ENCODE data around the gene KYNU.
A peak's percentile ranks its signal among the peaks of the same experiment; 100 is the strongest.
"Not testable (repeated sequence)": the region's sequence is repeated elsewhere in the genome, so short reads cannot be mapped to it uniquely, and the experiment has no call there.

The KYNU gene

DNA sequence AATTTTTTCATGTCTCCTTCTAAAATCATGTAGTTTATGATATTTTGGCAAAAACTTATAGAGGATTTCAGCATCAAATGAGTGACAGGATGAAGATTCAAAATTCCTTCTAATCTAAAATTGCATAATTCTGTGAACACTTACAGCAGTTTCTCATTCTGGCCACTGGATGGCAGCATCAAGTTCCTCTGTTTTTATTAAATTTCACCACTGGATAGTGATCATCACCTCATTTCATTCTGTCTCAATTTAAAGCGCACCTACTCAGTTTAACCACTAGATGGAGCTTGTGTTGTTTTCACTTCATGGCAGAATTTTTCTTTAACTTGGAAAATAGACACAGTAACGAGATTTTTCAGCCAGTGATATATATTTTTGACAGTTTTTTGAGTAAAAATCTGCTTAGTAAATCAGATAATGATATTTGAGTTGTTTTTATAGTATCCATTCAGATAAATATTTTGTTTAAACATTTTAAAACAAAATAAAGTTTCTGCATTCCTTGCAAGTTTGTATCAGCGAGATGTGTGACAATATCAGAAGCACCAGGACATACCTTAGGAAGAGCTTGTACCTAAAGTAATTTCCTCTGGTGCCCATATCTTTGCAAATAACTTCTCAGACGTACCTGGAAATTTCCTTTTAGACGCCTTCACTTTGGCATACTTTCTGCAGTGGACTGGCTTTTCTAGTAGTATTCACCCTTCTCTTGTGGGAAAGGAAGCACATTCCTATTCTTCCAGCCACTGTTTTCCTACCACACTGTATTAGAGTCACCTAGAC, 157.0 kb downstream of the KYNU start:
- DNase-seq = peak; percentile 83

DNA sequence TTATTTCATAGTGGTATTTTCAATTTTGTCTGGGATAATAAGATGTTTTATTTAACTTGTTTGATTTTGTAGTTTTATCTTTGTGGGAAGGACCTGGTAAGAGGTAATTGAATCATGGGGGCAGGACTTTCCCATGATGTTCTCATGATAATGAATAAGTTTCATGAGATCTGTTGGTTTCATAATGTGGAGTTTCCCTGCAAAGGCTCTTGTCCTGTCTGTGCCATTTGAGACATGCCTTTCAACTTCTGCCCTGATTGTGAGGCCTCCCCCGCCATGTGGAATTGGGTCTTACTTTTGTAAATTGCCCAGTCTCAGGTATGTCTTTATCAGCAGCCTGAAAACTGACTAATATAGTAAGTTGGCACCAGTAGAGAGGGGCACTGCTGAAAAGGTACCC, 174.0 kb downstream of the KYNU start:
- no peak for DNase-seq

DNA sequence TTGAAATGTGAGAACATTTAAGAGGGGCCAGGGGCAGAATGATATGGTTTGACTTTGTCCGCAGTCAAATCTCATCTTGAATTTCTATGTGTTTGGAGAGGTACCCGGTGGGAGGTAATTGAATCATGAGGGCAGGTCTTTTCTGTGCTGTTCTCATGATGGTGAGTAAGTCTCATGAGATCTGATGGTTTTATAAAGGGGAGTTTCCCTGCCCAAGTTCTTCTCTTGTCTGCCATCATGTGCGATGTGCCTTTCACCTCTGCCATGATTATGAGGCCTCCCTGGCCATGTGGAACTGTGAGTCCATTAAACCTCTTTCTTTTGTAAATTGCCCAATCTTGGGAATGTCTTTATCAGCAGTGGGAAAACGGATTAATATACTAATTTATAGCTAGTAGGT, 176.0 kb downstream of the KYNU start:
- not testable (repeated sequence) for DNase-seq

DNA sequence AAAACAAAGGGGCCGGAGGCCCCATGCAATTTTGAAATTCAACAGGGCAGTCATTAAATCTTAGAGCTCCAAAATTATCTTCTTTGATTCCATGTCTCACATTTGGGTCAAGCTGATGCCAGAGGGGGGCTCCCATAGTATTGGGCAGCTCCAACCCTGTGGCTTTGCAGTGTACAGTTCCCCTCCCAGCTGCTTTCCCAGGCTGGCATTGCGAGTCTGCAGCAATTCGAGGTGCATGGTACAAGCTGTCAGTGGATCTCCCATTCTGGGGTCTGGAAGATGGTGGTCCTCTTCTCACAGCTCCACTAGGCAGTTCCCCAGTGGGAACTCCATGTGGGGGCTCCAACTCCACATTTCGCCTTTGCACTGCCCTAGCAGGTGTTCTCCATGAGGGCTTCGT, 179.1 kb downstream of the KYNU start:
- no peak for DNase-seq

DNA sequence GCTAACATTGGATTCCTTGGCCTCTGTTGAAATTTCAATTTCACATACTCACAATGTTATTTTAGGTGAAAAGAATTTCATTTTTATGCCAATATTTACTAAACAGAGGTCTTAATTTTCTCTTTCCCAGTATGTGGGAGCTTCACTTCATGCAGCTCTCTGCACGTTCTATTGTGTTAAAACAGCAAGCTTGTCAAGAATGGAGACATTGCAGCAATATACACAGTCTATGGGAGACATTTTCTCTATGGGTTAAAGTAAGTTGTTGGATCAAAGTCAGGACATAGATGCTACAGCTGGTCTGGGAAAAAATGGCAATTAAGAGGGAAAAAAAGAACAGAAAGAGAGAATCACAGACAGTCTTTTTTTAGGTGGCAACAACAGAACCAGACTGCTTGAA, 181.4 kb downstream of the KYNU start:
- no peak for DNase-seq

DNA sequence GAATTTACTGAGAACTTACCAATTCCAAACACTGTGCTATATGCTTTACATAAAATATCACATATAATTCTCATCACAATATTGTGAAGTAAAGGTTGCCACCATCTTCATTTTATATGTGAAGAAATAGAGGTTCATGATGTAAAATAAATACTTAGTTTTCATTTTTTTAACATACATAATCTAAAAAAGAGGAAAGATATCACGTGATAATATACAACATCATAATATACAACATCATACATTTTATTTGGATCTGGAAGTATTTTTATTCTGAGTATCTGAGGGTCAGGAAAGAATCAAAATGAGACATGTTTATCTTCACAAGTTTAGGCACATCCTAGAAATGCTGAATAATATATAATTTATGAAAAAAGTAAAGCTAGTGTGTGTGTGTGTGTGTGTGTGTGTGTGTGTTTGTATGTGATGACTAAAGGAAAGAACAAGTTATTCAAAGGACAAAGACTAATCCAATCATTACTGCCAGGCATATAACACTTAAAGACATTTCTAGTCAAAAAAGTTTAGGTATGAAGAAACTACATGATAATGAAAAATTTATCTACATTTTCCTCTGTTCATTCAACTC, 186.2 kb downstream of the KYNU start:
- DNase-seq = no peak

DNA sequence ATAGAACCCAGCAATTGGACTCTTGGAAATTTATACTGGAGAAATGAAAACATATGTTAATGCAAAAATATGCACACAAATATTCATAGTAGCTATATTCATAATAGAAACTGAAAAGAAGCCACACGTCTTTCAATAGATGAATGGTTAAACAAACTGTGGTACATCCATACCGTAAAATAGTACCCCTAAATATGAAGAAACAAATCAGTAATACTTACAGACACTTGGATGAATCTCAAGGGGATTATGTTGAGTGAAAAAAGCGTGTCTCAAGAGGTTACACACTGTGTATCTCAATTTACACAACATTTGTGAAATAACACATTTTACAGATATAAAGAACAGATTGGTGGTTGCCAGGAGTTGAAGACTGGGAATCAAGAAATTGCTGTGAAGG, 190.6 kb downstream of the KYNU start:
- DNase-seq = no peak

DNA sequence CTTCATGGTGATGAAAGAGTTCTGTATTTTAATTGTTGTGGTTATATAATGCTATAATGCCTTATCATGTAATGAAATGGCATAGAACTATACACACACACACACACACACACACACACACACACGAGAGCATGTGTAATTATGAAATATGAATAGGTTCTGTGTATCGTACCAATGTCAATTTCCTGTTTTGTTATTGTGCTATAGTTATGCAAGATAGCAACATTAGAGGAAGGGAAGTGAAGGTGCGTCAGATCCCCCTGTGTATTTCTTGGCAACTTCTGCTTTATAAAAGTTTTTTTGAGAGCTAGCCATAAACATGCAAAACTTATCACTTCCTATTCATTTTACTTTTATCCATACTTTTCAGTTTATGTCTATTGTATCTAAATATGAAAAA, 191.0 kb downstream of the KYNU start:
- no peak for DNase-seq

DNA sequence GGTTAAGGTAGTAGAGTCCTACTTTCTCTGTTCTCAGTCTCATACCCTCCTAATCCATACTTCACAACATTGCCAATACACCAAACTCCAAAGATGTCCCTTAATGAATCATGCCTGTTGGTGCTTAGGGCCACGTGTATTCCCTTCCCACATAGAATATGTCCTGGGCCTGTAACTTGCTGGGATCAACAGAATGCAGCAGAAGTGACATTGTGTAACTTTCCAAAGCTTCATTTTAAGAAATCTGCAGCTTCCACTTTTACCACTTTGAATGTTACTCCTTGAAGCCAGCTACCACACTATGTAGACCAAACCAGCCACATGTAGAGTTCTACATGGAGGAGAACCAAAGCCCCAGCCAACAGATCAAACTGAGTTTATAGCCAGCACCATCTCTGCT, 193.2 kb downstream of the KYNU start:
- no peak for DNase-seq

DNA sequence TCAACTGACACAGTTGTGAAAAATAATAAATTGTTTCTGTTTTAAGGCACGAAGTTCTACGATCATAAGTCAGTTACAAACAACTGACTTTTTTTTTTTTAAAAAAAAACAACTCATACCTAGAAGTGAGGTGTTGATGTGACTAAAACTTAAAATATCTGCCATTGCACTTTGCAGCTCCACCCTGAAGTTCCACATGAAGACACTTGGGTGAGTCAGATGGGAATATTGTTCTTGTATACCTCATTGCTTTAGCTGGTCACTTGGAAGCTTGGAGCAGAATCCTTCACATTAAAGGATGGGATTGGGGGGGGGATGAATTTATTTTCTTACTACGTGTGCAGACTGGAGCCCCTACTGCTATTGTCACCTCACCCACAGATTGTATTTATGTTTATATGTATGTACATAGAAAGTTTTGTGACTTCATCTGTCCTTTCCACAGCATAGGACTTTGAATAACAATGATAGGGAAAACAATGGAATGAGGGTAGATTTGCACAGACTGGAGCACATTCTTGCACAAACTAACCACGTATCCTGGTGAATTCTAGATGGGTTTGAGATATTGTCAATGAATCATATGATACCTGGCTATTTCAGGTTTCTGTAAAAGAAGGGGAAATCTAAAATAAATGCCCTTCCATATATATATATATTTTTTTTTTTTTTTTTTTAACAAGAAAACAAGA, 193.9 kb downstream of the KYNU start:
- DNase-seq = no peak

DNA sequence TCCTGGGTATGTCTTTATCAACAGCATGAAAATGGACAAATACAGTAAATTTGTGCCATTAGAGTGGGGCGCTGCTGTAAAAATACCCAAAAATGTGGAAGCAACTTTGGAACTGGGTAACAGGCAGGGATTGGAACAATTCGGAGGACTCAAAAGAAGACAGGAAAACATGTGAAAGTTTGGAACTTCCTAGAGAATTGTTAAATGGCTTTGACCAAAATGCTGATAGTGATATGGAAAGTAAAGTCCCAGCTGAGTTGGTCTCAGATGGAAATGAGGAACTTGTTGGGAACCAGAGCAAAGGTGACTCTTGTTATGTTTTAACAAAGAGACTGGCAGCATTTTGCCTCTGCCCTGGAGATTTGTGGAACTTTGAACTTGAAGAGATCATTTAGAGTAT, 197.4 kb downstream of the KYNU start:
- not testable (repeated sequence) for DNase-seq

DNA sequence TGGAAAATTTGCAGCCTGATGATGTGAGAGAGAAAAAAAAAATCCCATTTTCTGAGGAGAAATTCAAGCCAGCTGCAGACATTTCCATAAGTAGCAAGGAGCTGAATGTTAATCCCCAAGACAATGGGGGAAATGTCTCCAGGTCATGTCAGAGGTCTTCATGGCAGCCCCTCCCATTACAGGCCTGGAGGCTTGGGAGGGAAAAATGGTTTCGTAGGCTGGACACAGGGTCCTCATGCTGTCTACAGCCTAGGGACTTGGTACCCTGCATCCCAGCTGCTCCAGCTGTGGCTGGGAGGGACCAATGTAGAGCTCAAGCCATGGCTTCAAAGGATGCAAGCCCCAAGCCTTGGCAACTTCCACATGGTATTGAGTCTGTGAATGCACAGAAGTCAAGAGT, 198.2 kb downstream of the KYNU start:
- DNase-seq = no peak

DNA sequence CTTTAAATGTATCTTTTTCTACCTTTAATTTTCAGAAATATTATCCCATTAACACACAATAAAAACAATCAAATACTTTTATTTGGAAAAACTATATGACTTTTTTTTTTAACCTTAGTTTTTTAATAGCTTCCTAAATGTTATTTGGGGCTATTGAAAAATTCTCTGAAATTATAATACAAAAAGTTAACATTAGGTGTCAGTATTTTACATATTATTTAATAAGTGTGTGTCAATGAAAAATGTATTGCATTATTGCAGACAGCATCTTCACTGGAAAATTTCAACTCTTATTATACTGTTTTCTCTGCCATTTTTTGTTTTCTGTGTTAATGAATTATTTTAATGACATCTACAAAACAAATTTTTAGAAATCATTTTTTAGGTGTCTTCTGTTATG, 200.6 kb downstream of the KYNU start:
- DNase-seq = no peak

DNA sequence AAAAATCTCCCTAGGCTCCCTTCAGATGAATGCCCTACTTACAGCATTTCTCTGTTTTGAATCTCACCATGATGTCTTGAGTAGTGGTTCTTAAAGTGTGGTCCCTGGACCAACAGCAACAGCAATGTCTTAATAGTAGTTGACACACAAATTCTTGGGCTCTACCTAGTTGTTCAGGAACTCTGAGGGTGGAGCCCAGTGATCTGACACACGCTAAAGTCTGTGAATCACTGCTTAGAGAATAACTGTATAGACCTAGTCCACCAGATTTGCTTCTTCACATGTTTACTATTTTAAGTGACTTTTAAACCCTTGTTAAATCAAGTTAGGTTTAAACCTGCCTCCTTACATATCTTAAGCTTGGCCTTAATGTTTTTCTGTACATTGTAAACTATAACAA, 204.2 kb downstream of the KYNU start:
- no peak for DNase-seq

DNA sequence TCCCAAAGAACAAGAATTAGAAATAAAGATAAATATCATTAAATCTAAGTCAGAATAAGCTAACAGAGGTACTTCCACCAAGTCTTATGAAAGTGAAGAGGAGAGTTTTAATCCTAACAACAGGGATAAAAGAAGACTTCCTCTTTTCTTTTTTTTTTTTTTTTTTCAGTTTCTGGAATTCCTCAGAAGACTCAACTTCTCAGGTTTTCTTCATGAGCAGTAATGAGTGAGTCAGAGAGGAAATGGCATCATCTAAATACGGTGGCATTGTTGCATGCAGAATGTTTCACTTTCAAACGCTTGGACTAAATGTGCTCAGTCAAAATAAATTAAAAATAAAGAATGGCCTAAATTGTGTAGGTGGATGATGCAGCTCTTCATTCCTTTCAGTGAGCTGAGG, 206.2 kb downstream of the KYNU start:
- DNase-seq = peak; percentile 51

DNA sequence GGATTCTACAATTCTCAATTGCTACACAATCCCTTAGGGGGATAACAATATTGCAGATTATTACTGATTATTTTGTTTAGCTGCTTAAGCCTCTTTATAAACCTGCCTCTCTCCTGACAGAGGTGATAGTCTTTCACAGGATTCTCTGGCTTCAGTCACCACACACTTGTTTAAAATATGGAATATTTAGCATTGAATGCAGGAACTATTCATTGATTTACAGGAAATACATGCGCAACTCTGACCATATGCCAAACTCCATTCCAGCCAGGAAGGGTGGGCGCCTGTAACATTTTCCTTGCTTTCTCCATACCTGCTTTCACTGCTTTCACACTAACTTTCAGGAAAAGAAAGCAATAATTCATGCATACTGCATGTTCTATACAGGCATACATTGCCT, 207.0 kb downstream of the KYNU start:
- no peak for DNase-seq

DNA sequence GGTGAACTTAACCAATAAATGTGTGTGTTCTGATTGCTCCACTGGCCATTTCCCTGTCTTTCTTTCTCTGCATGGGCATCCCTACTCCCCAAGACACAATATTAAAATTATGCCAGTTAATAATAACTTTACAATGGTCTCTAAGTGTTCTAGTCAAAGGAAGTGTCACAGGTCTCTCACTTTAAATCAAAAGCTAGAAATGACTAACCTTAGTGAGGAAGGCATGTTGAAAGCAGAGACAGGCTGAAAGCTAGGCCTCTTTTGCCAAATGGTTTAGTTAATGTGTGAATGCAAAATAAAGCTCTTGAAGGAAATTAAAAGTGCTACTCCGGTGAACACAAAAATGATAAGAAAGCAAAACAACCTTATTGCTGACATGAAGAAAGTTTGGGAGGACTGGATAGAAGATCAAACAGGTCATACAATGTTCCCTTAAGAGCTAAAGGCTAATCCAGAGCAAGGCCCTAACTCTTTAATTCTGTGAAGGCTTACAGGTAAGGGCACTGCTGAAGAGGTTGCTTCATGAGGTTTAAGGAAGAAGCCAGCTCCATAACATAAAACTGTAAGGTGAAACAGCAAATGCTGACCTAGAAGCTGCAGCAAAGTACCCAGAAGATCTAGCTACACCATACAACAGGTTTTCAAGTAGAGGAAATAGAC, 207.8 kb downstream of the KYNU start:
- peak; percentile 73 for DNase-seq

DNA sequence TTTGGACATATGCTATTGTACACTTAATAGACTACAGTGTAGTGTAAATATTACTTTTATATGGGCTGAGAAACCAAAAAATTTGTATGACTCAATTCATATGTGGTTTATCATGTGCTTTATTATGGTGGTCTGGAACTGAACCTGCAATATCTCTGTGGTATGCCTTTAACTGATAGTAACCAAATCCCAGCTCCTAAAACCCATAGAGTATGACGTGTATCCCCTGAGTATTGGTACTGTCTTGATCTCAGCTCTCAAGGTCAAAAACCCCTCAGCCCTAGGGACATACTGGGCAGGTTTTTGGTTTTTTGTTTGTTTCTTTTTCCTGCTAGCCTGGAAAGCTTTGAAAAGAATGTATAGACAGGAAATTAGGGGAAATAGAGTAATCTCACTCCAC, 209.6 kb downstream of the KYNU start:
- DNase-seq = peak; percentile 16

DNA sequence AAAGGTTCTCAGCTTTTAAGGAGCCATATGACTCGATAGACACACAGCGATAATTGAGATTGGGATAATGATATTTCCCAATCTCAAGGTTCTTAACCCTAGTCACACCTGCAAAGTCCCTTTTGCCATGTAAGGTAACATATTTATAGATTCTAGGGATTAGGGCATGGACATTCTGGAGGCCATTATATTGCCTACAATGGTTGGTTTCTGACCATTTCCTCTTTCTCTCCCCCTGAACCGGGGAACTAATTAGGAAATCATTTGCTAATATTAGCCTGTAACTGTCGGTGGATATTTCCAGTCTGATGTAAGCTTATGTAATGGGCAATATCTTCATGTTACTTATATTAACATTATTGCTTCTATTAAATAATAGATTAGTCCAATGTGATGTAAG, 210.9 kb downstream of the KYNU start:
- no peak for DNase-seq

DNA sequence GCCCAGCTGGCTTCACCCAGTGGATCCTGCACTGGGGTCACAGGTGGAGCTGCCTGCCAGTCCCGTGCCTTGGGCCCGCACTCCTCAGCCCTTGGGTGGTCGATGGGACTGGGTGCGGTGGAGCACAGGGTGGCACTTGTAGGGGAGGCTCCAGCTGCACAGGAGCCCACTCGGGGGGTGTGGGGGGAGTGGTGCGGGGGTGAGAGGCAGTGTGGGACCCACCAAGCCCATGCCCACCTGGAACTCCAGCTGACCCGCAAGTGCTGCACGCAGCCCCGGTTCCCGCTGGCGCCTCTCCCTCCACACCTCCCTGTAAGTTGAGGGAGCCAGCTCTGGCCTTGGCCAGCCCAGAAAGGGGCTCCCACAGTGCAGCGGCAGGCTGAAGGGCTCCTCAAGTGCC, 212.1 kb downstream of the KYNU start:
- not testable (repeated sequence) for DNase-seq
